HL-60 (cell line): Measurements from ENCODE around the gene YJEFN3.
A peak's percentile ranks its signal among the peaks of the same experiment; 100 is the strongest.

Experiments used
- DNase-seq, 2 experiments: peaks; one replicate each; pipeline ENCODE4 v3.0.0-alpha.2; 2010 to 2020; ENCODE audit warnings: low read depth in 1 of 2, low spot score in 1 of 2
- H3K27ac ChIP-seq: fragments of 250-450 bp; sonication (Bioruptor Pico); replicated peaks from 2 replicates; pipeline ENCODE4 v1.5.1; 2020; ENCODE audit warnings: mild to moderate bottlenecking, moderate library complexity
- H3K27me3 ChIP-seq: fragments of 250-450 bp; sonication (Bioruptor Pico); 2 replicates; pipeline ENCODE4 v1.5.1; 2021; ENCODE audit warnings: mild to moderate bottlenecking, moderate library complexity; ENCODE audit not compliant: insufficient read depth, poor library complexity, severe bottlenecking
- H3K4me3 ChIP-seq: replicated peaks from 2 replicates; pipeline ENCODE4 v1.5.1; 2011; ENCODE audit warnings: mild to moderate bottlenecking, control low read depth, low read length; ENCODE audit not compliant: insufficient read depth
- GABPA ChIP-seq: IDR thresholded peaks from 2 replicates; pipeline ENCODE4 v1.6.1; 2012; ENCODE audit warnings: low read depth
- POLR2AphosphoS5 ChIP-seq: IDR thresholded peaks from 2 replicates; pipeline ENCODE4 v1.6.1; 2012; ENCODE audit warnings: low read depth
- SPI1 ChIP-seq: IDR thresholded peaks from 2 replicates; pipeline ENCODE4 v1.6.1; 2012; ENCODE audit warnings: low read depth, mild to moderate bottlenecking, borderline replicate concordance
- TF ChIP-seq, protein P1 (sequence below): IDR thresholded peaks from one replicate; pipeline ENCODE4 v1.5.1; 2011; ENCODE audit warnings: low read length, control low read depth, inconsistent platforms; ENCODE audit not compliant: insufficient read depth
- TF ChIP-seq, protein P2 (sequence below): IDR thresholded peaks from 2 replicates; pipeline ENCODE4 v1.6.1; 2012; ENCODE audit warnings: low read depth; ENCODE audit not compliant: insufficient replicate concordance

Gene YJEFN3

DNA sequence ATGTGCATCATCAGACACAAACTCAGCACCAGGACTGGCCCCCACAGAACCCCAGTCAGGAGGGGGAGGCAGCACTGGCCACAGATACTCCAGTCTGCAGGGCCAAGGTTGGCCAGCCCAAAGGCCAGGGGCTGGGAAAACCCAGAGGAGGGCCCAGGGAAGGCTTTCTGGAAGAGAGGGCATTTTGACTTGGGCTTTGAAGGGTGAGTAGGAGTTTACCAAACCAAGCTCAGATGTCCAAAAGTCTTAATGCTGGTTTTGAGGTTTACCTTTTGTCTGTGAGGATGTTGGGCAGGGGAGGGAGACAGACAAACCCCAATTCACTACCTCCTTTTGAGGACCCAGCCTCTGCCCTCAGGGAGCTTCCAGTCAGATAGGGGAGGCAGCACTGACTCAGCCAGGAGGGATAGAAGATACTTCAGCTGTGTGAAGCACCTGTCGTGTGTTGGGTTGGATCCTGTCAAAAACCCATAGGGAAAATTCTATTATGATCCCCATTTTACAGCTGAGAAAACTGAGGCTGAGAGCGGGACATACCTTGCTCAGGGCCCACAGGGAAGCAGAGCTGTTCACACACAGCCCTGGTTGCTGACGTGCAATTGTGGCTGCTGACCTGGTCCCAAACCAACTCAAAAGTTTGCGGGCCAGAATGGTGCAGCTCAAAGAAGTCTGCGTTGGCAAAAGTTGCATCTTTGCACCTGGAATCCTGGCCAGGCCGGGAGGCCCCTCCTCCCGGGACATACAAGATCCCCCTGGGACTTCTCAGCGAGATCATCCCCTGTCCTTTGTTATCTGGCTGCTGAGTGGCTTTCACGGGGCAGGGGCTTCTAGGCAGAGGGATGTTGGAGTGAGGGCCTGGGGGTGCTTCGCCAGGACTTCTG lies 22.5 kb downstream of the YJEFN3 start:
- H3K27ac ChIP-seq: no peak overlapping the region
- TF ChIP-seq POLR2AphosphoS5 (no peak), GABPA (no peak), SPI1 (no peak)
- TF ChIP-seq, protein P1, sequence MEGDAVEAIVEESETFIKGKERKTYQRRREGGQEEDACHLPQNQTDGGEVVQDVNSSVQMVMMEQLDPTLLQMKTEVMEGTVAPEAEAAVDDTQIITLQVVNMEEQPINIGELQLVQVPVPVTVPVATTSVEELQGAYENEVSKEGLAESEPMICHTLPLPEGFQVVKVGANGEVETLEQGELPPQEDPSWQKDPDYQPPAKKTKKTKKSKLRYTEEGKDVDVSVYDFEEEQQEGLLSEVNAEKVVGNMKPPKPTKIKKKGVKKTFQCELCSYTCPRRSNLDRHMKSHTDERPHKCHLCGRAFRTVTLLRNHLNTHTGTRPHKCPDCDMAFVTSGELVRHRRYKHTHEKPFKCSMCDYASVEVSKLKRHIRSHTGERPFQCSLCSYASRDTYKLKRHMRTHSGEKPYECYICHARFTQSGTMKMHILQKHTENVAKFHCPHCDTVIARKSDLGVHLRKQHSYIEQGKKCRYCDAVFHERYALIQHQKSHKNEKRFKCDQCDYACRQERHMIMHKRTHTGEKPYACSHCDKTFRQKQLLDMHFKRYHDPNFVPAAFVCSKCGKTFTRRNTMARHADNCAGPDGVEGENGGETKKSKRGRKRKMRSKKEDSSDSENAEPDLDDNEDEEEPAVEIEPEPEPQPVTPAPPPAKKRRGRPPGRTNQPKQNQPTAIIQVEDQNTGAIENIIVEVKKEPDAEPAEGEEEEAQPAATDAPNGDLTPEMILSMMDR: no peak
- TF ChIP-seq, protein P2, sequence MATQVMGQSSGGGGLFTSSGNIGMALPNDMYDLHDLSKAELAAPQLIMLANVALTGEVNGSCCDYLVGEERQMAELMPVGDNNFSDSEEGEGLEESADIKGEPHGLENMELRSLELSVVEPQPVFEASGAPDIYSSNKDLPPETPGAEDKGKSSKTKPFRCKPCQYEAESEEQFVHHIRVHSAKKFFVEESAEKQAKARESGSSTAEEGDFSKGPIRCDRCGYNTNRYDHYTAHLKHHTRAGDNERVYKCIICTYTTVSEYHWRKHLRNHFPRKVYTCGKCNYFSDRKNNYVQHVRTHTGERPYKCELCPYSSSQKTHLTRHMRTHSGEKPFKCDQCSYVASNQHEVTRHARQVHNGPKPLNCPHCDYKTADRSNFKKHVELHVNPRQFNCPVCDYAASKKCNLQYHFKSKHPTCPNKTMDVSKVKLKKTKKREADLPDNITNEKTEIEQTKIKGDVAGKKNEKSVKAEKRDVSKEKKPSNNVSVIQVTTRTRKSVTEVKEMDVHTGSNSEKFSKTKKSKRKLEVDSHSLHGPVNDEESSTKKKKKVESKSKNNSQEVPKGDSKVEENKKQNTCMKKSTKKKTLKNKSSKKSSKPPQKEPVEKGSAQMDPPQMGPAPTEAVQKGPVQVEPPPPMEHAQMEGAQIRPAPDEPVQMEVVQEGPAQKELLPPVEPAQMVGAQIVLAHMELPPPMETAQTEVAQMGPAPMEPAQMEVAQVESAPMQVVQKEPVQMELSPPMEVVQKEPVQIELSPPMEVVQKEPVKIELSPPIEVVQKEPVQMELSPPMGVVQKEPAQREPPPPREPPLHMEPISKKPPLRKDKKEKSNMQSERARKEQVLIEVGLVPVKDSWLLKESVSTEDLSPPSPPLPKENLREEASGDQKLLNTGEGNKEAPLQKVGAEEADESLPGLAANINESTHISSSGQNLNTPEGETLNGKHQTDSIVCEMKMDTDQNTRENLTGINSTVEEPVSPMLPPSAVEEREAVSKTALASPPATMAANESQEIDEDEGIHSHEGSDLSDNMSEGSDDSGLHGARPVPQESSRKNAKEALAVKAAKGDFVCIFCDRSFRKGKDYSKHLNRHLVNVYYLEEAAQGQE: no peak
- DNase-seq: no peak
- H3K27me3 ChIP-seq: no peaks in the 10 kb centered on the region
- no peak overlapping the region for H3K4me3 ChIP-seq

DNA sequence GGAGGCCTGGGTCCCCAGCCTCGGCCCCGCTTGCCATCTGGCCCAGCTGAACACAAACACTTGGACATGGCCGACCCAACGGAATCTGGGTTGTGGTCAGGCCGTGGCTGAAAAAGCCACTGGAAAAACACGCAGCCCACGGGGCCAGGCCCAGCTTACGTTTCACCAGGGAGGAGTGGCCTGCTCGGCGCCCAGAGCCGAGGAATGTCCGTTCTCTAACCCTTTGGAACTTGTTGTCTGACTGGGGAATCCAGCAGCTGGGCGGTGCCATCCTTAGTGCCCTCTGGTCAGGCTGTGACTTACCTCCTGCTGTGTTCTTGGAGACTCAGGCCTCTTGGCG lies 23.1 kb downstream of the YJEFN3 start:
- Histone ChIP-seq H3K27me3 (no peaks in the 10 kb centered on the region), H3K4me3 (no peak overlapping the region), H3K27ac (no peak overlapping the region)
- DNase-seq: no peak
- TF ChIP-seq SPI1: no peak
- no peak for TF ChIP-seq POLR2AphosphoS5
- TF ChIP-seq, protein P1: no peak
- TF ChIP-seq GABPA: no peak
- TF ChIP-seq, protein P2: no peak

DNA sequence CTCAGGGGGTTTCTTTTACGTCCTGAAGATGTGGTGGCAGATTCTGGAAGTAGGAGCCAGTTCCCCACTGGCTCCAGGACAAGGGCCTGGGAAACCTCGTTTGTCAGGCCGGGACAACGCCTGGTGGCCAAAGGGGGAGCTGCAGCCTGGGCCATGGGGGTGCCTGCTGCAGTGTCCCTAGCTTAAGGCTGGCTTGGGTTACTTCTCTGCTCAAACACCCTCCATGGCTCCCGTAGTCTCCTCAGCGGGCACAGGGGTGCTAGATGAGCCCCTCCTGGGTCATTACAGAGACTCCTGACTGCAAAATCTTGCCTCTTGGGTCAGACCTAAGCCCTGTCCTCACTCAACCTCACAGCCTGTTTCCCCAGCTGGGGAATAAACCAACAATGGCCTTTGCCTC lies 24.1 kb downstream of the YJEFN3 start:
- H3K27me3 ChIP-seq: no peaks in the 10 kb centered on the region
- H3K27ac ChIP-seq: no peak overlapping the region
- no peak overlapping the region for H3K4me3 ChIP-seq
- DNase-seq: peak in 1 of 2 experiments; percentile 45
- no peak for TF ChIP-seq GABPA
- TF ChIP-seq, protein P1: peak; percentile 28
- TF ChIP-seq POLR2AphosphoS5: no peak

DNA sequence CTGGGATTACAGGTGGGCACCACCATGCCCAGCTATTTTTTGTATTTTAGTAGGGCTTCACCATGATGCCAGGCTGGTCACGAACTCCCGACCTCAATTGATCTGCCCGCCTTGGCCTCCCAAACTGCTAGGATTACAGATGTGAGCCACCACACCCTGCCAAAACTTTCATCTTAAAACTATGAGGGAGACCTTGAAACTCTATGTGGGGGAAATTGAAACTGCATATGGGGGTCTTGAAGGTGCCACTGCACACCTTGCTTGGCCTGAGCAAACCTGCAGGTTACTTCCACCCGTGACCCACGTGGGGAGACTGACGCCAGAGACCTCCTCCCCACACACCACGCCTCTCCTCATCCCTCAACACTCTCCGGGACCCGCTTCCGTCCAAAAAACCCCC lies 25.0 kb downstream of the YJEFN3 start:
- no peak overlapping the region for H3K4me3 ChIP-seq
- H3K27me3 ChIP-seq: no peaks in the 10 kb centered on the region
- no peak for DNase-seq
- H3K27ac ChIP-seq: no peak overlapping the region
- TF ChIP-seq, protein P1: no peak
- TF ChIP-seq GABPA (no peak), SPI1 (no peak), POLR2AphosphoS5 (no peak)
- TF ChIP-seq, protein P2: no peak
